SH-SY5Y (cell line): ENCODE measurements around the gene TTC33.

Experiments used
- GATA2 ChIP-seq: IDR thresholded peaks from 2 replicates; pipeline ENCODE4 v1.6.1; 2011; ENCODE audit warnings: mild to moderate bottlenecking, low read depth, low read length
- GATA3 ChIP-seq: IDR thresholded peaks from 2 replicates; pipeline ENCODE4 v1.6.1; 2011; ENCODE audit warnings: low read depth, mild to moderate bottlenecking, low read length, moderate library complexity

- TF ChIP-seq GATA3 (no peak), GATA2 (no peak)
Observed at GRCh38 chr5:40652441-40653220, 103.1 kb downstream of the TTC33 start.
